ENCODE data around the gene IGSF9B. TPM values are rescaled to one million over a fixed set of nuclear protein-coding genes. Genes with fewer than 3 reads are reported as not detected.

The IGSF9B gene
- total RNA-seq, 4 donors from 2014 or later: 24.1 to 120 (median 43.3) TPM

GRCh38 chr11:133990501-133990900, 33.7 kb upstream of the IGSF9B start:
- no peak for TF ChIP-seq EP300 (IDR thresholded peaks at IDR 0.05)
- no peak for TF ChIP-seq CTCF (IDR thresholded peaks at IDR 0.05)
- TF ChIP-seq POLR2AphosphoS5 (IDR thresholded peaks at IDR 0.05): no peak
- TF ChIP-seq POLR2A (IDR thresholded peaks at IDR 0.05): no peak
- Histone ChIP-seq H3K9me3 (no peaks in the 10 kb centered on the region), H3K27ac (no peak overlapping the region), H3K4me1 (no peaks in the 10 kb centered on the region), H3K4me3 (no peak overlapping the region), H3K27me3 (no peaks in the 10 kb centered on the region), H3K36me3 (no peaks in the 10 kb centered on the region)
- 50 to 77% methylated on average over 1 to 10 of the region's 10 CpGs for WGBS, 2 donors (ENCODE audit: low coverage in 1 of 2)
- ATAC-seq: no peak

- no peak for ATAC-seq
- no peak for TF ChIP-seq EP300 (IDR thresholded peaks at IDR 0.05)
- no peak for TF ChIP-seq POLR2AphosphoS5 (IDR thresholded peaks at IDR 0.05)
- Histone ChIP-seq H3K9me3 (no peaks in the 10 kb centered on the region), H3K36me3 (no peaks in the 10 kb centered on the region), H3K4me1 (no peaks in the 10 kb centered on the region), H3K27ac (no peak overlapping the region), H3K4me3 (no peak overlapping the region), H3K27me3 (no peaks in the 10 kb centered on the region)
- WGBS, 2 donors (ENCODE audit: low coverage in 1 of 2): 74 to 80% methylated on average over 1 to 5 of the region's 22 CpGs
These were observed 32.1 kb upstream of the IGSF9B start for GRCh38 chr11:133988686-133989410.

- Histone ChIP-seq H3K4me3 (no peak overlapping the region), H3K36me3 (no peaks in the 10 kb centered on the region), H3K4me1 (no peaks in the 10 kb centered on the region), H3K27me3 (no peaks in the 10 kb centered on the region), H3K27ac (no peak overlapping the region), H3K9me3 (no peaks in the 10 kb centered on the region)
- TF ChIP-seq POLR2AphosphoS5 (IDR thresholded peaks at IDR 0.05): no peak
- no peak for TF ChIP-seq CTCF (IDR thresholded peaks at IDR 0.05)
- no peak for TF ChIP-seq EP300 (IDR thresholded peaks at IDR 0.05)
- TF ChIP-seq POLR2A (IDR thresholded peaks at IDR 0.05): no peak
- WGBS, 2 donors (ENCODE audit: low coverage in 1 of 2): 86% methylated on average over 1 of the region's 8 CpGs; no CpG with 5 or more reads in 1 of the 2 donors
- ATAC-seq: no peak
These were observed 30.4 kb upstream of the IGSF9B start for GRCh38 chr11:133987171-133987570.

GRCh38 chr11:133985981-133986944, 29.5 kb upstream of the IGSF9B start:
- 68 to 79% methylated on average over 6 to 7 of the region's 15 CpGs for WGBS, 2 donors (ENCODE audit: low coverage in 1 of 2)
- Histone ChIP-seq H3K27me3 (no peaks in the 10 kb centered on the region), H3K4me1 (no peaks in the 10 kb centered on the region), H3K27ac (no peak overlapping the region), H3K9me3 (no peaks in the 10 kb centered on the region), H3K4me3 (no peak overlapping the region), H3K36me3 (no peaks in the 10 kb centered on the region)
- no peak for TF ChIP-seq POLR2AphosphoS5 (IDR thresholded peaks at IDR 0.05)
- TF ChIP-seq CTCF (IDR thresholded peaks at IDR 0.05): no peak
- TF ChIP-seq EP300 (IDR thresholded peaks at IDR 0.05): no peak
- no peak for ATAC-seq

- TF ChIP-seq CTCF (IDR thresholded peaks at IDR 0.05) (no peak), POLR2A (IDR thresholded peaks at IDR 0.05) (no peak), EP300 (IDR thresholded peaks at IDR 0.05) (no peak), POLR2AphosphoS5 (IDR thresholded peaks at IDR 0.05) (no peak)
- Histone ChIP-seq H3K9me3 (no peaks in the 10 kb centered on the region), H3K4me3 (no peak overlapping the region), H3K27ac (no peak overlapping the region), H3K27me3 (no peaks in the 10 kb centered on the region), H3K4me1 (no peaks in the 10 kb centered on the region), H3K36me3 (no peaks in the 10 kb centered on the region)
- WGBS, 2 donors (ENCODE audit: low coverage in 1 of 2): 79 to 89% methylated on average over 3 to 6 of the region's 9 CpGs
- no peak for ATAC-seq
These were observed 28.1 kb upstream of the IGSF9B start for GRCh38 chr11:133984828-133985227.

Measured in gastroesophageal sphincter (tissue), 4 donors.